GM11168 (cell line): ENCODE data around the gene IRF2.
"Not testable (repeated sequence)": the region's sequence is repeated elsewhere in the genome, so short reads cannot be mapped to it uniquely, and the experiment has no call there.

Experiments
- in situ Hi-C: fragments of 300-500 bp; cut with MboI; formaldehyde crosslinking; loops from one replicate; pipeline ENCODE4 v1.12.0; 2022; ENCODE audit warnings: low sequenced_read_pairs; ENCODE audit not compliant: unreplicated experiment

IRF2 gene

GRCh38 chr4:184352891-184353290 lies 121.5 kb downstream of the IRF2 start:
- in situ Hi-C loops: no loop called here

- in situ Hi-C loops: no loop called here
Observed at GRCh38 chr4:184351560-184352451, 122.5 kb downstream of the IRF2 start.

- in situ Hi-C loops: no loop called here
Observed at GRCh38 chr4:184350964-184351363, 123.4 kb downstream of the IRF2 start.

- in situ Hi-C loops: no loop called here
Observed at GRCh38 chr4:184350213-184350817, 124.0 kb downstream of the IRF2 start.

DNA sequence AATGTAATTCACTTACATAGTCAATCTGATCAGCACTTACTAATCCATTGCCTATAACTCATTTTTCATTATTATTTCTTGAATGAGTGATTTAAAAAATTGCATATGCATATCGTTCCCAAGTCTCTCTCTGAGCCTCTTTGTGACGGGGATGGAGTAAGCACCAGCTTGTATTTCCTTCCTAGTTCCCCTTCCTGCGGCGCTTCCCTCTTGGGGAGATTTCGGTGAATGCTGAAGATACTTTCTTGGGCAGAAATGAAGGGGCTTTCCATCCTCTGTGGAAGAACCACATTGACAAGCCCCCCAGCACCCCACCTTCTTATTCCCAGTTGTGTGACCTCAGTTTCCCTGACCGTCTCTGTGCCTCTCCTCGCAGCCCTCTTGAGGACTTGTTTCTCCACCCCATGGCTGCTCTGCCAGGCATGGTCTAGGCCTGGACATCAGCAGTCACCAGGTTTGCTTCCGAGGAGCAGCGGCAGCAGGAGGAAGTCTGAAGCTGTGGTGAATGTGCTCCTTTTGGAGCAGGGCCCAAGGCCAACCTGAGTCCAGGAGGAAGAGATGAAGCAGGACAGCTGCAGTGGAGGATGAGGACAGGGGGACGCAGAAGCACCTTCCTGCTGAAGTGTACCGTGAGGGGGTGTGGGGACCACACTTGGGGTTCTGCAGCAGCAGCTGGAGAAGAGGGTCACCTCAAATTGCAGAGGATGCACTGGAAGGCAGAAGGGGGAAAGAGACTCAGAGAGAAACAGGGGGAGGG lies 124.9 kb downstream of the IRF2 start:
- in situ Hi-C loops: no loop called here

GRCh38 chr4:184348311-184349233 lies 125.8 kb downstream of the IRF2 start:
- in situ Hi-C loops: no loop called here

DNA sequence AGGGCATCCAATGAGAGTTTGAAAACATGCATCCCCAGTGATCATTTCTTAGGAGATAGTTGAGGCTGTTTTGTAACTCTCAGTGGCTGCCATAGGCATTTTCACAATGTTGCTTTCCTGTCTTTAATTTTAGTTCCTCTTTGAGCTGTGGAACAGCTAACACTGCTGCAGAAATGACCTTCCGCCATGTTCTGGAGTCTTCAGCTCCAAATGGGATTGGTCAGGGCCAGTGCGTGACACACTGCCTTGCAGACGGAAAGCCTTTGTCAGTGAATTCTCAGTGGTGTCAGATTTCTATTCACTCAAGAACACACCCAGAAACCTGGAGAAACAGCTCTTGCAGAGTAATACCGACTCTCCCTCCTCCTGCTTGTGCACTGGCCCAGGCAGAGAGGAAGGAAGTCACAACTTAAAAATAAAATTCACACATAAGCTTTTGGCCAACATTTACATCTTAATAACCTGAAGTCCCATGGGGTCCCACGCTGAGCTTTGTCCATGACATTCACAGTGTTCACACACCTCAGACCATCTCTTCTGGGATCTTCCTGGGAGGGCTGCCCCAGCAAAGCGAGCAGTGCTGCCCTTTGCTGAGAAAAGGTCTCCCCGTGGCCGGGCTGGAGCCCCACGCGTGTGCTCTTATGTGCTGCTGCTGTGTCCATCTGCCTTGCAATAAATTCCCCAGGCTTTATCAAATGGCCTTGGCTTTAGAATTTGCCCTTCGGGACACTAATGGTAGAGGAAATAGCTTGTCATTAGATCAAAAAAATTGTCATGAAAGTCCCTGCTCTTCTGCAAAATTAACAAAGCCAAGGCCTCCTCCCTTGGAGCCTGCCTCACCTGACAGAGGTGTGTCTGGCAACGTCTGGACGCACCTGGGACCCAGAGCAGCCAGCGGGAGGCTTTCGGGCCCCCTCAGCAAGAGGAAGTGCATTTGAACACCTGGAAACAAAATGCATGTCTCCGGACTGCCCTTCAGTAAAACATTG lies 126.8 kb downstream of the IRF2 start:
- in situ Hi-C loops: no loop called here

GRCh38 chr4:184346682-184347081 lies 127.7 kb downstream of the IRF2 start:
- in situ Hi-C loops: no loop called here

DNA sequence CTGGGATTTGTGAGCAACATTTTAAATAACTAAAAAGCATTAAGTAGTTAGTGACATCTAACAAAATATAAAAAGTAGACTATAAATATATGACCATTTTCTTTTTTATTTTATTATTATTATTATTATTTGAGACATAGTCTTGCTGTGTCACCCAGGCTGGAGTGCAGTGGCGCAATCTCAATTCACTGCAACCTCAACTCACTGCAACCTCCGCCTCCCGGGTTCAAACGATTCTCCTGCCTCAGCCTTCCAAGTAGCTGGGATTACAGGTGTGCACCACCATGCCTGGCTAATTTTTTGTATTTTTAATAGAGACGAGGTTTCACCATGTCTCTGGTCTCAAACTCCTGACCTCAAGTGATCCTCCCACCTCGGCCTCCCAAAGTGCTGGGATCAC lies 128.1 kb downstream of the IRF2 start:
- in situ Hi-C loops: not testable (repeated sequence)

GRCh38 chr4:184345573-184345922 lies 128.8 kb downstream of the IRF2 start:
- in situ Hi-C loops: no loop called here

DNA sequence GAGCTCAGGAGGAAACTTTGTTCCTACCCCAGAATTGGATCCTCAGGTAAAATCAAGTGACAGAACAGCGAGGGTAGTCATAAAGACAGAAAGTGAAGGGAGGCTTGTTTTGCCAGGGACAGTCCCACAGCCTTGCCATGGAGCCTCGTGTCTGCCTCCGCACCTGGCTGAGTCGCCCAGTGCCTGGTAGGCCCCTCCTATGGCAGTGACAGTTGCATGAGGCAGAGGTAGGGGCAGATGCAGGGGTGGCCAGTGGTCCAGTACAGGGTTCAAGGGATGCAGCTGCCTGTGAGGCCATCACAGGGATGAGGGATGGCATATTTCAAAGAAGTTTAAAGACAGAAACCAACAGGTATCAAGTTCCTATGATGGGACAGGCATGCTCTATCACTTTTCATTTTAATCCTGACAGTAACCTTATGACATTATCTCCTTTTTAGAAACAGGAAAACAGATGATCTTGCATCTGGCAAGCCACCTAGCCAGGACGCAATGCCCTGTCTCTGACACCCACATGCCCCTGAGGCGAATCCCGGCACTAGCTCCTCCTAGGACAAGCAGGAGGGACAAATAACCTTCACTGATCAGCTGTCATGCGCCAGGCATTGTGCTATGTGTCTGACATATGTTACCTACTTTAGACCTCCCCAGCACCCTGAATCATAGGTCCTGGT lies 129.3 kb downstream of the IRF2 start:
- in situ Hi-C loops: no loop called here

DNA sequence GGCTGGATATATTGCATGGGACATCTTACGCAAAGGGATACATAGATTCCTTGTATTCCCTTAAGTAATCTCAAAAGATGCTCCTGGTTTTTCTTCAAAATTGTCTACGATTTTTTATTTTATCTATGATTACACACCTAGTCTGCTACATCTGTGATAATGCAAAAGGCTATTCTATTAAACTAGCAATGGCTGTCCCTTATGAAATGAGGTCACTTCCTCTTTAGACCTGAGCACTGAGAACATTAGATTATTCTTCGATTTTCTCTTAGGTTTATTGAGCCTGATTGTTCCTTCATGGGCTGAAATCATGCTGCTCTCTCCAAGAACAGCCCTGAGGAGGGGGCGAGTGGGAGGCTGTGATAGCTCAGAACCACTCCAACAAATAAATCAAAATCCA lies 129.9 kb downstream of the IRF2 start:
- in situ Hi-C loops: no loop called here

DNA sequence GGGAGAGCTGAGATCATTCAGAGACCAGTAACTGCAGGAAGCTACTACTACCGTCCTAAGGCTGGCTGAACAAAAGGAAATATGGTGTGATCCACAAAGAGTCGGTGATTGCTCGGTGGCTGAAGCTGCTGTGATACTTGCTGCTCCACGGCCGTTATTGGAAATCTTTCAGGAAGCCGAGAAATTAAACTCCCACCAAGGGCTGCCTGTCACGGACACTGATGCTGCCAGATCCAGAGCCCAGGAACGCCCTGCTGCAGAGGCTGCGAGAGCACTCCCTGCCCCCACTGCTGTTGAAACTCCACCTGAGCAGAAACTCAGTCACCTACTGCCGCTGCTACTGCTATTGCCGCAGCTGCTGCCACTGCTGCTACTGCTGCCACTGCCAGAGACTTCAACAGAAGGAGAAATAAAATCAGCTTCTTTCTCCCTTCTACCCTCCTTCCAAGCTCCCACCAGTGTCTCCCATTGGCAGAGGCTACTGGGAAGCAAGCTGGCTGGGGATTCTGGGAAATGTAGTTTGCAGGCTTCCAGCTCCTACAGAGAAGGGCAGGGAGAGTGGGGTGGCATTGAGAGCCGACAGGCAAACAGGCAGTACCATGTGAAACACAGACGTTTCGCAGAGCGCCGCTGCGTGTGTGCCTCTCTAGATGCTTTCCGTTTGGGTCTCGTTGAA lies 130.7 kb downstream of the IRF2 start:
- in situ Hi-C loops: no loop called here

DNA sequence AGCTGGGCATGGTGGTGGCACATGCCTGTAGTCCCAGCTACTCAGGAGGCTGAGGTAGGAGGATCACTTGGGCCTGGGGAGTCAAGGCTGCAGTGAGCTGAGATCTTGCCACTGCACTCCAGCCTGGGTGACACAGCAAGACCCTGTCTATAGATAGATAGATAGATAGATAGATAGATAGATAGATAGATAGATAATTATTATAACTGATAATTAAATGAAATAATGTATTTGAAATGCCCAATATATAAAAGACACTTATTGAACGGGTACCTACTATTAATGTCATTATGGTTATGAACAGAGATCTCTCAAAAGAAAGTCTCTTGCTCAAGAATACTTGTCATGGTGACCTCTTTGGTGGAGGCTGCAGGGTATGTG lies 131.5 kb downstream of the IRF2 start:
- in situ Hi-C loops: not testable (repeated sequence)

DNA sequence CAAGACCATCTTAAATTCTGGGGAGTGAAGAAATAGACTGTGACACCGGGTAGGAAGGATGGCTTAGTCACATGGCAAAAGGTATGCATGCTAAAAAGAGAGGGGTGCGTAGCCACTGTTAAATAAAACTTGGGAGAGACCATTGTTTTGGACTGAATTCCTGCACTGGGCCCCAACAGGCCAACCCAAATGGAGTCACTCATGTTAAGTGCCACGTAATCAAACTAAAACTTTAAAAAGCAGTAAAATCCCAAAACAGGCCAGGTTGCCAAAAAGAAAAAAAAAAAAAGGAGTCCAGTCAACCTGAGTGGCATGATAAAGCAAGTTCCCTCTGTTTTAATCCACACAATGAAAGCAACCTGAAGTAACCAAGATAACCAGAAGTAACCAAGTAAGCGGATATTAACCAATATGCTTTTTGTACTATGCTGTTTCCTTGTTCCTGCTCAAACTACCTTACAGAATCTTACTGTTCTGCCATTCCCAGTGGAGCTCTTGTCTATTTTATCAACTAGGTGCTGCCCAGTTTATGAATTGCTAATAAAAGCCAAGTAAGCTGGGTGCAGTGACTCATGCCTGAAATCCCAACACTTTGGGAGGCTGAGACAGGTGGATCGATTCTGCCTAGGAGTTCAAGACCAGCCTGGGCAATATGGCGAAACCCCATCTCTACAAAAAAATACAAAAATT lies 132.0 kb downstream of the IRF2 start:
- in situ Hi-C loops: no loop called here

DNA sequence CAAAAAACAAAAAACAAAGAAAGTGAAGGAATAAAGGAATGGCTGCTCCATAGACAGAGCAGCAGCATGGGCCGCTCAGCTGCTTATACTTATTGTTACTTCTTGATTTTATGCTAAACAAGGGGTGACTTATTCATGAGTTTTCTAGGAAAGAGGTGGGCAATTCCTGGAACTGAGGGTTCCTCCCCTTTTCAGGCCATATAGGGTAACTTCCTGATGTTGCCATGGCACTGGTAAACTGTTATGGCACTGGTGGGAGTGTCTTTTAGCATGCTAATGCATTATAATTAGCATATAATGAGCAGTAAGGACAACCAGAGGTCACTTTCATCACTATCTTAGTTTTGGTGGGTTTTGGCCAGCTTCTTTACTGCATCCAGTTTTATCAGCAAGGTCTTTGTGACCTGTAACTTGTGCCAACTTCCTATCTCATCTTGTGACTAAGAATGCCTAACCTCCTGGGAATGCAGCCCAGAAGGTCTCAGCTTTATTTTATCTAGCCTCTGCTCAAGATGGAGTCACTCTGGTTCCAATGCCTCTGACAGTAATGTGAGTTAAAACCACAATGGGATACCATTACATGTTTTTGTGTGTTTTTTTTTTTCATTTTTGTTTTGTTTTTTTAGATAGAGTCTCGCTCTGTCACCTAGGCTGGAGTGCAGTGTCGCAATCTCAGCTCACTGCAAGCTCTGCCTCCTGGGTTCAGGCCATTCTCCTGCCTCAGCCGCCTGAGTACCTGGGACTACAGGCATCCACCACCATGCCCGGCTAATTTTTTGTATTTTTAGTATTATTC lies 134.8 kb downstream of the IRF2 start:
- in situ Hi-C loops: not testable (repeated sequence)

GRCh38 chr4:184337907-184338306 lies 136.4 kb downstream of the IRF2 start:
- in situ Hi-C loops: no loop called here
